IMR-90 (cell line): ENCODE data around the gene EEF2K.

Experiments
- CEBPB ChIP-seq: IDR thresholded peaks from 2 replicates; pipeline ENCODE4 v1.6.1; 2012; ENCODE audit warnings: low read depth, low read length, improper control_type of control experiment
- POLR2A ChIP-seq: IDR thresholded peaks from 2 replicates; pipeline ENCODE4 v1.6.1; 2012; ENCODE audit warnings: mild to moderate bottlenecking, low read depth, low read length
- RFX5 ChIP-seq: IDR thresholded peaks from 2 replicates; pipeline ENCODE4 v1.8.0; 2012; ENCODE audit warnings: low read depth, mild to moderate bottlenecking, low read length, moderate library complexity
- SMC3 ChIP-seq: fragments of 150-350 bp; IDR thresholded peaks from 2 replicates; pipeline ENCODE4 v1.6.1; 2016; ENCODE audit warnings: low read depth, mild to moderate bottlenecking, antibody characterized with exemption, low read length, moderate library complexity
- TF ChIP-seq, protein P1 (sequence below): conservative IDR thresholded peaks from 2 replicates; pipeline ENCODE4 v1.5.1; 2012; ENCODE audit warnings: mild to moderate bottlenecking, low read depth, low read length, improper control_type of control experiment

DNA sequence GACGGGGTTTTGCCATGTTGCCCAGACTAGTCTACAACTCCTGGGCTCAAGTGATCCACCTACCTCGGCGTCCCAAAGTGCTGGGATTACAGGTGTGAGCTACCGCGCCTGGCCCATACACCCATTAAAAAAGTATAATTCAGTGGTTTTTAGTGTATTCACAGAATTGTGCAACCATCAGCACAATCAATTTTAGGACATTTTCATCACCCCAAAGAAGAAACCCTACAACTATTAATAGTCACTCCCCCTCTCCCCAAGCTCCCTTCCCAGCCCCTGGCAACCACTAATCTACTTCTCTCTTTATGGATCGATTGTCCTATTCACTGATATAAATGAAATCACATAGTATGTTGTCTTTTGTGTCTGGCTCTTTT, 3.8 kb upstream of the EEF2K start:
- TF ChIP-seq SMC3 (no peak), POLR2A (no peak), RFX5 (no peak), CEBPB (no peak)
- TF ChIP-seq, protein P1, sequence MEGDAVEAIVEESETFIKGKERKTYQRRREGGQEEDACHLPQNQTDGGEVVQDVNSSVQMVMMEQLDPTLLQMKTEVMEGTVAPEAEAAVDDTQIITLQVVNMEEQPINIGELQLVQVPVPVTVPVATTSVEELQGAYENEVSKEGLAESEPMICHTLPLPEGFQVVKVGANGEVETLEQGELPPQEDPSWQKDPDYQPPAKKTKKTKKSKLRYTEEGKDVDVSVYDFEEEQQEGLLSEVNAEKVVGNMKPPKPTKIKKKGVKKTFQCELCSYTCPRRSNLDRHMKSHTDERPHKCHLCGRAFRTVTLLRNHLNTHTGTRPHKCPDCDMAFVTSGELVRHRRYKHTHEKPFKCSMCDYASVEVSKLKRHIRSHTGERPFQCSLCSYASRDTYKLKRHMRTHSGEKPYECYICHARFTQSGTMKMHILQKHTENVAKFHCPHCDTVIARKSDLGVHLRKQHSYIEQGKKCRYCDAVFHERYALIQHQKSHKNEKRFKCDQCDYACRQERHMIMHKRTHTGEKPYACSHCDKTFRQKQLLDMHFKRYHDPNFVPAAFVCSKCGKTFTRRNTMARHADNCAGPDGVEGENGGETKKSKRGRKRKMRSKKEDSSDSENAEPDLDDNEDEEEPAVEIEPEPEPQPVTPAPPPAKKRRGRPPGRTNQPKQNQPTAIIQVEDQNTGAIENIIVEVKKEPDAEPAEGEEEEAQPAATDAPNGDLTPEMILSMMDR: no peak
